ENCODE results near the gene LRRC49.
"Not testable (repeated sequence)": the region's sequence is repeated elsewhere in the genome, so short reads cannot be mapped to it uniquely, and the experiment has no call there.

The LRRC49 gene

GRCh38 chr15:70995383-70995970 lies 102.9 kb downstream of the LRRC49 start:
- DNase-seq (ENCODE audit: low spot score), result no peak

DNA sequence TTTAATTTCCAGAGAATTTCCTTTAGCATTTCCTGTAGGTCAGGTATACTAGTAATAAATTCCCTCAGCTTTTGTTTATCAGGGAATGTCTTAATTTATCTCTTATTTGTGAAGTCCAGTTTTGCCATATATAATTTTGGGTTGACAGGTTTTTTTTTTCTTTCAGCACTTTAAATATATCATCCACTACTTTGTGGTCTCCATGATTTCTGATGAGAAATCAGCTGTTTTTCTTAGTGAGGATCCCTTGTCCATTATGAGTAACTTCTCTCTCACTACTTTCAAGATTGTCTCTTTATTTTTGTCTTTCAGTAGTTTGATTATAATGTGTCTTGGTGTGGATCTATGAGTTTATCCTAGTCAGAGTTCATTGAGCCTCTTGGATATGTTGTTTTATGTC lies 105.7 kb downstream of the LRRC49 start:
- no peak for DNase-seq (ENCODE audit: low spot score)

DNA sequence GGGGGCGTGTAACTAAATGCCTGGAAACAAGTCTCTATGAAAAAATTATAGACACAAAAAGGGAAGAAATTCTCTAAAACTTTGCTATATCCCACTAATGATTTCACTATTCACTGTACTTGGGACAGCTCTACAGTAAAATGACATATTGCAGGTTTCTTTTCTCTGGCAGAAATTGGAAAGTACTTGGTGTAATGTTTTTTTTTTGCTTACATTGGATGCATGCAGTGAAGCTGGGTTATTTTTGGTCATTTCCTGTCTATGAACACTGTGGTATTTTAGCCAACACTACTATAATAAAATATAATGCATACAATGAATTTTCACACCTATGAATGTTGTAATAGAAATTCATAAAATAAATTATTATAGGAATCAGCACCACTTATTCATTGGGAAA lies 109.7 kb downstream of the LRRC49 start:
- DNase-seq (ENCODE audit: low spot score), result no peak

- DNase-seq (ENCODE audit: low spot score), result no peak
Measured at GRCh38 chr15:71003319-71003718, 110.7 kb downstream of the LRRC49 start.

DNA sequence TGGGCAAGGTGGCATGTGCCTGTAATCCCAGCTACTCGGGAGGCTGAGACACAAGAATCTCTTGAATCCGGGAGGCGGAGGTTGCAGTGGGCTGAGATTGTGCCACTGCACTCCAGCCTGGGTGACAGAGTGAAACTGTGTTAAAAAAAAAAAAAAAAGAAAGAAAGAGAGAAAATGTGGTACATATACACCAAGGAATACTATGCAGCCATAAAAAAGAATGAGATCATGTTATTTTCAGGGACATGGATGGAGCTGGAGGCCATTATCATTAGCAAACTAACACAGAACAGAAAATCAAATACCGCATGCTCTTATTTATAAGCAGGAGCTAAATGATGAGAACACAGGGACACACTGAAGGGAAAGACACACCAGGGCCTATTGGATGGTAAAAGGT lies 111.9 kb downstream of the LRRC49 start:
- DNase-seq (ENCODE audit: low spot score), result not testable (repeated sequence)

- DNase-seq (ENCODE audit: low spot score), result no peak
Measured at GRCh38 chr15:71005895-71006294, 113.3 kb downstream of the LRRC49 start.

DNA sequence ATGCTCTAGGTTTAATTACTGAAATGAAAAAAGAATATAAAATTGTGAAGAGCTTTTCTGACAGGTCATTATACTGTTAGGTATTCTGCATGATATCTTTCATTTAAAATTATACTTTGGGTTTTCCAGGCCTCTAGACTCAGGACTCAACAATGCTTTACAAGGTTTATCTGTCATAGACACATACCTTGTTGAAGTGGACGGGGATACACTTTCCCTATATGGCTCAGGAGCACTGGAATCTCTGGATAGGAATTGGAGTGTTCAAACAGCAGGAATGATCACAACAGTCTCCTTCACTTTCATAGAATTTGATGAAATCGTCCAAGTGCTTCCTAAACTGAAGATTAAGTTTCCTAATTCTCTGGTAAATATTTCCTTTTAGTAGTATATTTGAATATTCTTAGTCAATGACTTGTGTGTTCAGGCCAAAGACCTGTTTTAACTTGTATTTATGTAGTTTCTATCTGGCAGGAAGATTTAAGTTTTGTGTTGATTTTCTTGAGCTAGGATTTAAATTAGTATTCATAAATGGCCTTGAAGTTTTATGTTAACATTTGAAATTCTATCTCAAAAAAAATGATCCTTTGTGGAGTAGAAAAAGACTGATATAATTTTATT lies 115.7 kb downstream of the LRRC49 start:
- DNase-seq (ENCODE audit: low spot score), result no peak

GRCh38 chr15:71010472-71010871 lies 117.8 kb downstream of the LRRC49 start:
- no peak for DNase-seq (ENCODE audit: low spot score)

GRCh38 chr15:71010997-71011396 lies 118.4 kb downstream of the LRRC49 start:
- DNase-seq (ENCODE audit: low spot score), result no peak

DNA sequence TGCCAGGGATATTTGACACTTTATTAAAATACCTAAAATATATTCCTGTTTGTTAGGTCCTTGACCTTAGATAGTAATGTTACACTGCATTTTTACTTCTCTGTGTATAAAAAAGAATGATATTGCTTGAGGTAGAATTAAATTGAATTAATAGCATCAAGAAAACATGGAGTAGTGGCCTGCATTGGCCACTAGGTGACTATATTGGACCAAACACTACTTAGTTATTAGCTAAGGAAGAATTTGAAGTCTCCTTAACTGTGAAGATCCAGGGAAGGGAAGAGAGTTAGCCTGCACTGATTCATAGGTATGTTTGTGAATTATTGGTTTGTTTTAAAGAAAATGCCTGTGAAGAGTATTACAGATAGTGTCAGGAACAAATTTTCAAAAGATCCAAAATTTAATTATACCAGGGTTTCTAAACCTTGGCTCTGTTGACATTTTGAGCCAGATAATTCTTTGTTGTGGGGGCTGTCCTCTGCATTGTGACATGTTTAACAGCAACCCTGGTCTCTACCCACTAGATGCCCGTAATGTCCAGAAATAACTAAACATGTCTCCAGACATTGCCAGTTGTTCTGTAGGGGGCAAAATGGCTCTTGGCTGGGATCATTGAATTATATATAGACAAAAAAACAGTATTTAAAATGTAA lies 119.0 kb downstream of the LRRC49 start:
- DNase-seq (ENCODE audit: low spot score), result no peak

GRCh38 chr15:71013446-71013845 lies 120.8 kb downstream of the LRRC49 start:
- DNase-seq (ENCODE audit: low spot score), result no peak

DNA sequence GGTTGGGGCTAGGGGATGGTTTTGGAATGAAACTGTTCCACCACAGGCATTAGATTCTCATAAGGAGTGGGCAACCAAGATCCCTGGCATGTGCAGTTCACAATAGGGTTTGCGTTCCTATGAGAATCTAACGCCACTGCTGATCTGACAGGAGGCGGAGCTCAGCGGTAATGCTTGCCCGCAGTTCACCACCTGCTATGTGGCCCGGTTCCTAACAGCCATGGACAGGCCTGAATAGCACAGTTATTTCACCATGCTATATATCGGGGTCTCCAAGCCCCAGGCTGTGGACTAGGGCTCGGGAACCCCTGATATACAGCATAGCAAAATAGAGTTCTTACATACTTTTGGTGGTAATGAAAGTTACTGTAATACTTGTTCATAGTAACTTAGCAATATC lies 122.7 kb downstream of the LRRC49 start:
- DNase-seq (ENCODE audit: low spot score), result no peak

DNA sequence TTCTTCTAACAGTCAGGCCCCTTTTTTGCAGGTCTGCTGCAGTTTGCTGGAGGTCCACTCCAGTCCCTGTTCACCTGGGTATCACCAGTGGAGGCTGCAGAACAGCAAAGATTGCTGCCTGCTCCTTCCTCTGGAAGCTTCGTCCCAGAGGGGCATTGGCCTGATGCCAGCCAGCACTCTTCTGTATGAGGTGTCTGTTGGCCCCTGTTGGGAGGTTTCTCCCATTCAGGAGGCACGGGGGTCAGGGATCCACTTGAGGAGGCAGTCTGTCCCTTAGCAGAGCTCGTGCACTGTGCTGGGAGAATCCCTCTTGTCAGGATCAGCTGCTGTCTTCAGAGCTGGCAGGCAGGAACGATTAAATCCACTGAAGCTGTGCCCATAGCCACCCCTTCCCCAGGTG lies 138.6 kb downstream of the LRRC49 start:
- not testable (repeated sequence) for DNase-seq (ENCODE audit: low spot score)

DNA sequence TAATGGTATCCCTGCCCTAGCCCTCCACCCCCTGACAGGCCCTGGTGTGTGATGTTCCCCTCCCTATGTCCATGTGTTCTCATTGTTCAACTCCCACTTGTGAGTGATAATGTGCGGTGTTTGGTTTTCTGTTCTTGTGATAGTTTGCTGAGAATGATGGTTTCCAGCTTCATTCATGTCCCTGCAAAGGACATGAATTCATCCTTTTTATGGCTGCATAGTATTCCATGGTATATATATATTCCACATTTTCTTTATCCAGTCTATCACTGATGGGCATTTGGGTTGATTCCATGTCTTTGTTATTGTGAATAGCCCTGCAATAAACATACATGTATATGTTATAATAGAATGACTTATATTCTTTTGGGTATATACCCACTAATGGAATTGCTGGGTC lies 142.9 kb downstream of the LRRC49 start:
- DNase-seq (ENCODE audit: low spot score), result not testable (repeated sequence)

GRCh38 chr15:71042356-71042922 lies 149.8 kb downstream of the LRRC49 start:
- no peak for DNase-seq (ENCODE audit: low spot score)

DNA sequence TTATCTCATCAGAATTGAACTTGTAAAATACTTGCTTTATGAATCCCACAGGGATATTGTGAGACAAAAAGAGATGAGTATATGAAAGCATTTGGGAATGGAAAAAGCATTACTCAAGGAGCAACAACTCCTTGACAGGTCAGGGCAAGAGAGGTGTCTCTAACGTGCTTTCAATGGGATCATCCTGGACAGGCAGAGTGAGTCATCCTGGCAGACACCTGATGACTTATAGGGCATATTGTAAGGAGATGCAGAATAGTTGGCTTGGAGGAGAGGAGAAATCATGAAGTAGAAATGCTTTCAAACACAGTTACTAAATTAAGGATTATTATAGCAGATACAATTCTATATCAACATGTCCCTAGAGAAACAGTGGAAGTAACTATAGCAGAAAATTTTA lies 150.7 kb downstream of the LRRC49 start:
- DNase-seq (ENCODE audit: low spot score), result no peak

DNA sequence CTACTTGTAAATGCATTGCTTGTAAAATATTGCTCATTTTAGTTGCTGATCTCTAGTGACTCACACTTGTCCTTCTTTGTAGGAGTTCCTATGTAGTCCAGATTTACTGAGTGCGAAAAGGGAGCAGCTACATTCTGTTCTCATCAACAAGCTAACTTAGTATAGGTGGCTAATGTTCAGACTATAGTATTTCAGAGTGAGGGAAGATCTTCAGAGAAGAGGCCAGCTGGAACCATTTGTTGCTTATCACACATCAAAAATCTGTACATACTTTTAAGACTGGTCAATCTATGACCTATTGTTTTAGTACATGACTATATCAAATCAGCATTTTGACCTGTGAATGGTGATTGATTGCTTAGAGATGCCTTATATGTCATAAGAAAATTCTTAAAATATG lies 151.4 kb downstream of the LRRC49 start:
- no peak for DNase-seq (ENCODE audit: low spot score)

GRCh38 chr15:71046146-71046545 lies 153.5 kb downstream of the LRRC49 start:
- not testable (repeated sequence) for DNase-seq (ENCODE audit: low spot score)

DNA sequence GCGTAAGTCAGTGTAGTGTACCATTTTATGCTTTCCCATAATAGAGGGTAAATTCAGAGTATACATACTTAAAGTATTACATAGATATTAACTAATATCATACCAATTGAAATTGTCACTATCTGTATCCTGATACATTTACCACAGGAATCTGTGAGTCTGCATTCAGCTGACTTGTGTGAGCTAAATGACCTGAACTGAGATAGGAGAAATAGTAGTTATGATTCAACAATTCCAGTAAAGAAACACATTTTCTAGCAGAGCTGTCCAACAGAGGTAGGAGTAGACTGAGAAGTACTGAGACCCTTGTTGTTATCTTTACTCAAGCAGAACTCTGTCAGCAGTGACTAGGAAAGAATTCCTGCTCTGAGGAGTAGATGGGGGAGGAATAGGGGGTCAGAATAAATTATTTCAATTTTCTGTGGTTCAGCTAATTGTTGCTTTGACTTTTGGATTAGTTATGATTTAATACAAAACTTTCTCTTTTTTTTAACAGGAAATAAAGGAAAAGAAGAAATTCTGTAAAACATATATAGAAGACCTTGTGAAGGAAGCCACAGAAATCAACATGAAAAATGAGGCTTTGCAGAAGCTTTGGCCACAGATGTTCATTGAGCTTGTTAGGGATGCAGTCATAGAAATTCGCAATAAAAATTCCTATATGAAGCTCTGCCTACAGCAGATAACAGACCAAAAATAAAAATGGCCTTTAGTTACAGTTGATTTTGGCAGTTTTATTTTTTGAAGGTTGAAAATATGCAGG lies 156.5 kb downstream of the LRRC49 start:
- DNase-seq (ENCODE audit: low spot score), result no peak

DNA sequence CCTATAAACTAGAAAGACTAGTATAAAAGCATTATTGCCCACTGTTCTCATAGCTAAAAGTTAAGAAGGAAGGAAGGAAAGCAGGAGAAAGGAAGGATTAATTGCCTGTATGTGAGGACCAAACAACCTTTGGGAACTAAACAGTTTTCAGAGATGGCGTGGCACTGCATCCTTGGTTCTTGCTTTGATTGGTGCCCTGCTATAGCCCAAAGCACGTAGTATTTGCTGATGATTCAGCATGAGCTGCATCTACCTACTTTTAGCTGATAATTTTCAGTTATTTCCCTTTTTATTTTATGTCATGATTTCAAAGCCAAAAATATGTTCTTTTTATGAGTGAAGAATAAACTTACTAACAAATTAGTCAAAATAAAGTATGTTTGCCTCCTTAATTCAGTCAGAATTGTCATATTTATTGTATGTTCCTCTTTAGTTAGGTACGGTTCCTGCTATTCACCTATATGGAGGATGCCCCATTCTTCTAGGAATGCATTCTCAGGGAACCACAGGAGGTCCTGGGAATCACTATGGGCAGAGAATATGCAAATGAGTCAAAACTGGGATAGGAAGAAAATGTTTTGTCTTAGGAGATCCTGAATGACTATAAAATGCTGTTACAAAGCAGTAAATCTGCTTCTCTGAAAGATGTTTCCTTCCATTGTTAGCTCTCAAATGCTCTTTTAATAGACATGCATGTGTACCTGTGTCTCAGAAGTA lies 157.2 kb downstream of the LRRC49 start:
- DNase-seq (ENCODE audit: low spot score), result no peak

DNA sequence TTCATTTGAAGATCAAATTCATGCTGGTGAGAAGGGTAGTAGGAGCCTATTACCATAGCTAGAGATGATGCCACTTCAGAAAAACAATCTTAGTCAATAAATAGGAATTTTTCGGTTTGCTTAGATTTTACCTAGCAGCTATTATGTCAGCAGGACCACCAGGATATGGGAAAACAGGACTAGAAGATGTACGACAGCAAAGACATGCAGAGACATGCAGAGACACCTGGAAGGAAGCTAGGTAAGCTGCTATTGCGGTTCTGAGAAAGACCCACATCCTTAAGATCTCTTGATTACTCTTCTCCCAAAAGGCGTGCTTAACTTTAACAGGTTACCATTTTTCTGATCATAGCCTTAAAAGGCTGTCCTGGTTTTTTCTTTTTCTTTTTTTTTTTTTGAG lies 157.8 kb downstream of the LRRC49 start:
- no peak for DNase-seq (ENCODE audit: low spot score)

DNA sequence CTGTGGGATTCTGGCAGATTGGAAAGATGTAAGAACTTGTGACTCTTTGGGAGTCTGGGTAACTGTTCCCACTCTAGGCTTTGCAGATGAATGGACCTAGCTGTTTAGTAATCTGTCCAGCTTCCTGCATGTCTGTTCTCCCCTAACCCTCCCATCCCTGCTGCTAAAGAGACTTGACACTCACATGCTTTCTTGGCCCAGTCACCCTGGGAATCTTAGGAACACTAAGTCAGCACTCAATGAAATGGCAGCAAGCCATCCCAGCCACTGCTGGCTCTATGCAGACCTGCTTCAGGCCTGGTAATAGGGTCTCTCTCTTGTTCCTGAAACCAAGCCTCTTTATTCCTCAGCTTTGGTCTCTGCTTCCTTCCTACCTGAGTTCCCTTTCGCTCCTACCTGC lies 158.9 kb downstream of the LRRC49 start:
- DNase-seq (ENCODE audit: low spot score), result peak; percentile 31

All from globus pallidus (tissue), 1 donor.